ENCODE data around the gene TNRC6B. TPM values are rescaled to one million over a fixed set of nuclear protein-coding genes. Genes with fewer than 3 reads are reported as not detected.

The TNRC6B gene
- total RNA-seq, 1 experiment from 2014 or later = 58.1 TPM

- no peak overlapping the region for H2BK15ac ChIP-seq (ENCODE audit: low read depth, low read length)
- no peak overlapping the region for H4K8ac ChIP-seq (replicated peaks; ENCODE audit: insufficient read length, low read depth, low read length)
- no peak overlapping the region for H3K27ac Mint-ChIP-seq
- no peak for DNase-seq
- no peak overlapping the region for H3K56ac ChIP-seq (ENCODE audit: insufficient read length, low read depth, low read length)
- H2AK5ac ChIP-seq (ENCODE audit: insufficient read length, low read length) = no peak overlapping the region
- H3K27ac ChIP-seq (ENCODE audit: insufficient read length, low read depth, low read length) = no peak overlapping the region
- peaks cover 6% of the 10 kb centered on the region for H3K79me1 ChIP-seq (ENCODE audit: insufficient read depth, low read depth, low read length, poor library complexity, severe bottlenecking)
- no peak overlapping the region for H2BK12ac ChIP-seq (ENCODE audit: insufficient read length, low read depth, low read length)
- H3K4me3 Mint-ChIP-seq = no peak overlapping the region
- no peak overlapping the region for H3K23ac ChIP-seq (ENCODE audit: insufficient read length, low read depth, low read length)
- H3K9me3 Mint-ChIP-seq = no peaks in the 10 kb centered on the region
- H3K36me3 Mint-ChIP-seq (ENCODE audit: insufficient read depth in 1 of 3, low read depth in 3 of 3) = peaks cover 0 to 30% (median 23%) of the 10 kb centered on the region in 3 experiments; a peak in 6 of 7 replicates
- no peak overlapping the region for H2BK20ac ChIP-seq (ENCODE audit: low read depth, low read length, poor library complexity, severe bottlenecking)
- no peaks in the 10 kb centered on the region for H3K4me1 ChIP-seq (ENCODE audit: insufficient read depth, low read length)
- no peak overlapping the region for H2BK5ac ChIP-seq (ENCODE audit: insufficient read length, low read length)
- H3K14ac ChIP-seq (ENCODE audit: insufficient read depth, low read length) = no peak overlapping the region
- H4K91ac ChIP-seq (ENCODE audit: insufficient read length, low read depth, low read length) = no peak overlapping the region
- no peak overlapping the region for H3K9ac ChIP-seq (ENCODE audit: extremely low read depth, insufficient read length, low read length)
- no peaks in the 10 kb centered on the region for H4K20me1 ChIP-seq (ENCODE audit: control insufficient read depth, insufficient read depth, insufficient read length)
- H2BK120ac ChIP-seq (ENCODE audit: low read depth, low read length, poor library complexity, severe bottlenecking) = no peak overlapping the region
- no CpG with 5 or more reads among the region's 8 CpGs for WGBS (ENCODE audit: extremely low coverage, insufficient read length, low lambda C conversion rate)
- no peak overlapping the region for H4K5ac ChIP-seq (ENCODE audit: insufficient read length, low read depth, low read length)
- H3K79me2 ChIP-seq (ENCODE audit: insufficient read depth, low read length) = no peaks in the 10 kb centered on the region; the same call in 1 of the 2 replicates
- no peak overlapping the region for H3T11ph ChIP-seq (ENCODE audit: low read length)
- H3K9me3 ChIP-seq (ENCODE audit: control insufficient read depth, low read depth, low read length) = no peaks in the 10 kb centered on the region
- no peaks in the 10 kb centered on the region; the same call in 1 of the 2 replicates for H3K27me3 Mint-ChIP-seq (ENCODE audit: low read depth)
- no peak overlapping the region for H3K18ac ChIP-seq (ENCODE audit: insufficient read length, low read depth, low read length)
- peaks cover 3% of the 10 kb centered on the region for H3K23me2 ChIP-seq (ENCODE audit: insufficient read length, low read depth, low read length, poor library complexity, severe bottlenecking)
- no peaks in the 10 kb centered on the region for H3K27me3 ChIP-seq (ENCODE audit: insufficient read depth, low read length)
- no peak overlapping the region for H3K4ac ChIP-seq (ENCODE audit: low read depth, low read length)
- TF ChIP-seq CTCF (conservative IDR thresholded peaks at IDR 0.05) = no peak
- no peak overlapping the region for H3K4me2 ChIP-seq (ENCODE audit: insufficient read depth, insufficient read length, low read length)
- H2AFZ ChIP-seq (ENCODE audit: low read length) = no peak overlapping the region
- H3K4me1 Mint-ChIP-seq = peaks cover 5 to 8% of the 10 kb centered on the region in 2 experiments
Measured at GRCh38 chr22:40374567-40374966, 196.8 kb downstream of the TNRC6B start.

Data from H9 (cell line).